ENCODE results near the gene HGS. TPM values are rescaled to one million over a fixed set of nuclear protein-coding genes. Genes with fewer than 3 reads are reported as not detected.

HGS gene
- total and polyA plus RNA-seq, 2 experiments from 2014 or later, result 106 to 166 TPM

GRCh38 chr17:81700353-81701287 is 16.8 kb downstream of the HGS start:
- Histone ChIP-seq H3K79me2 (ENCODE audit: insufficient read depth) (peaks cover 87% of the 10 kb centered on the region), H3K27me3 (replicated peaks; ENCODE audit: insufficient read depth) (no peaks in the 10 kb centered on the region), H3K4me3 (no peak overlapping the region), H3K4me2 (ENCODE audit: unreplicated experiment) (no peak overlapping the region), H3K9me3 (ENCODE audit: low read depth) (no peaks in the 10 kb centered on the region), H3K4me1 (ENCODE audit: insufficient read depth) (peaks cover 14% of the 10 kb centered on the region; the same call in 1 of the 2 replicates), H3K36me3 (ENCODE audit: low read depth) (peaks cover 7% of the 10 kb centered on the region; the same call in 1 of the 2 replicates), H2AFZ (no peak overlapping the region), H4K20me1 (ENCODE audit: insufficient read depth) (no peaks in the 10 kb centered on the region), H3F3A (ENCODE audit: insufficient read depth) (peaks cover 12% of the 10 kb centered on the region; the same call in 1 of the 2 replicates), H3K9ac (peak overlapping the region; percentile 98), H3K27ac (0 out of 2 replicates have a peak overlapping the region, but pooled peaks have one; percentile 96), H3K9me2 (ENCODE audit: insufficient read depth) (no peaks in the 10 kb centered on the region)
- in situ Hi-C loops (cut with MboI), result no loop called here
- no peak for DNase-seq
- no peak for TF ChIP-seq EZH2phosphoT487 (IDR thresholded peaks at IDR 0.05; ENCODE audit: insufficient read depth, low read depth)
- TF ChIP-seq EZH2 (IDR thresholded peaks at IDR 0.05; ENCODE audit: insufficient read depth, poor library complexity, severe bottlenecking), result no peak
- 79 to 83% methylated on average over 24 to 25 of the region's 25 CpGs for WGBS, 2 experiments (ENCODE audit: low coverage in 1 of 2, low lambda C conversion rate in 2 of 2, missing lambda C conversion rate in 2 of 2)

- peak; percentile 56 for DNase-seq
- Histone ChIP-seq H3K4me2 (ENCODE audit: unreplicated experiment) (peak overlapping the region; percentile 93), H4K20me1 (ENCODE audit: insufficient read depth) (no peaks in the 10 kb centered on the region), H3K79me2 (ENCODE audit: insufficient read depth) (peaks cover 83% of the 10 kb centered on the region), H3K36me3 (ENCODE audit: low read depth) (peaks cover 7% of the 10 kb centered on the region; the same call in 1 of the 2 replicates), H3F3A (ENCODE audit: insufficient read depth) (peaks cover 12% of the 10 kb centered on the region; the same call in 1 of the 2 replicates), H3K9me2 (ENCODE audit: insufficient read depth) (no peaks in the 10 kb centered on the region), H3K9me3 (ENCODE audit: low read depth) (no peaks in the 10 kb centered on the region), H2AFZ (no peak overlapping the region), H3K4me3 (peak overlapping the region; percentile 82), H3K27me3 (replicated peaks; ENCODE audit: insufficient read depth) (no peaks in the 10 kb centered on the region), H3K27ac (peak overlapping the region; percentile 96), H3K4me1 (ENCODE audit: insufficient read depth) (peaks cover 14% of the 10 kb centered on the region; the same call in 1 of the 2 replicates), H3K9ac (peak overlapping the region; percentile 98)
- in situ Hi-C loops (cut with MboI), result no loop called here
- TF ChIP-seq EZH2 (IDR thresholded peaks at IDR 0.05; ENCODE audit: insufficient read depth, poor library complexity, severe bottlenecking) (no peak), EZH2phosphoT487 (IDR thresholded peaks at IDR 0.05; ENCODE audit: insufficient read depth, low read depth) (no peak)
- 60 to 66% methylated on average over 18 to 22 of the region's 23 CpGs for WGBS, 2 experiments (ENCODE audit: low coverage in 1 of 2, low lambda C conversion rate in 2 of 2, missing lambda C conversion rate in 2 of 2)
Measured at GRCh38 chr17:81701288-81702071, 17.7 kb downstream of the HGS start.

- Histone ChIP-seq H3K79me2 (ENCODE audit: insufficient read depth) (peaks cover 66% of the 10 kb centered on the region), H3K4me1 (ENCODE audit: insufficient read depth) (peaks cover 14% of the 10 kb centered on the region; the same call in 1 of the 2 replicates), H3K9me3 (ENCODE audit: low read depth) (no peaks in the 10 kb centered on the region), H2AFZ (peak within 1 kb of the TSS; percentile 62), H3K27ac (peak within 1 kb of the TSS; percentile 96), H3K4me2 (ENCODE audit: unreplicated experiment) (peak within 1 kb of the TSS; percentile 93), H3F3A (ENCODE audit: insufficient read depth) (peaks cover 8% of the 10 kb centered on the region; the same call in 1 of the 2 replicates), H3K36me3 (ENCODE audit: low read depth) (peaks cover 4% of the 10 kb centered on the region; the same call in 1 of the 2 replicates), H3K4me3 (peak within 1 kb of the TSS; percentile 82), H3K9ac (peak within 1 kb of the TSS; percentile 98), H4K20me1 (ENCODE audit: insufficient read depth) (no peaks in the 10 kb centered on the region), H3K9me2 (ENCODE audit: insufficient read depth) (no peaks in the 10 kb centered on the region), H3K27me3 (replicated peaks; ENCODE audit: insufficient read depth) (no peaks in the 10 kb centered on the region)
- in situ Hi-C loops (cut with MboI), result no loop called here
- DNase-seq, result peak; percentile 98
- TF ChIP-seq EZH2 (IDR thresholded peaks at IDR 0.05; ENCODE audit: insufficient read depth, poor library complexity, severe bottlenecking) (no peak), EZH2phosphoT487 (IDR thresholded peaks at IDR 0.05; ENCODE audit: insufficient read depth, low read depth) (no peak)
- WGBS, 2 experiments (ENCODE audit: low coverage in 1 of 2, low lambda C conversion rate in 2 of 2, missing lambda C conversion rate in 2 of 2), result 0 to 3% methylated on average over 62 to 96 of the region's 102 CpGs
Measured at GRCh38 chr17:81702934-81703746, 19.3 kb downstream of the HGS start, which contains the start of gene MRPL12. TSS of gene MRPL12 (plus strand) at chr17:81703367. CDS start at chr17:81703502, 135 bp downstream.
